Trophoblast cell (in vitro differentiated cells and primary cell): ENCODE data around the gene PDCD4.

ENCODE experiments used
- DNase-seq, 2 donors: peaks; one replicate each; pipeline ENCODE4 v3.0.0-alpha.2; 2016
- H2AFZ ChIP-seq: 2 replicates; pipeline ENCODE4 v1.6.1; 2013; ENCODE audit warnings: low read length, moderate library complexity, mild to moderate bottlenecking; ENCODE audit not compliant: insufficient read depth, poor library complexity
- H2AK5ac ChIP-seq: 2 replicates; pipeline ENCODE4 v1.6.1; 2013; ENCODE audit warnings: mild to moderate bottlenecking, low read length
- H2BK120ac ChIP-seq: 2 replicates; pipeline ENCODE4 v1.6.1; 2013; ENCODE audit warnings: low read length, mild to moderate bottlenecking, moderate library complexity; ENCODE audit not compliant: insufficient read depth, poor library complexity
- H2BK12ac ChIP-seq: 2 replicates; pipeline ENCODE4 v1.6.1; 2013; ENCODE audit warnings: mild to moderate bottlenecking, low read length, moderate library complexity
- H2BK5ac ChIP-seq: 2 replicates; pipeline ENCODE4 v1.6.1; 2013; ENCODE audit warnings: low read length, low read depth, moderate library complexity, mild to moderate bottlenecking; ENCODE audit not compliant: poor library complexity
- H3K14ac ChIP-seq: 2 replicates; pipeline ENCODE4 v1.6.1; 2013; ENCODE audit warnings: mild to moderate bottlenecking, low read length
- H3K18ac ChIP-seq: 2 replicates; pipeline ENCODE4 v1.6.1; 2013; ENCODE audit warnings: mild to moderate bottlenecking, low read length
- H3K23ac ChIP-seq: 2 replicates; pipeline ENCODE4 v1.6.1; 2013; ENCODE audit warnings: low read length
- H3K27ac ChIP-seq: 2 replicates; pipeline ENCODE4 v1.5.1; 2013; ENCODE audit warnings: low read depth, mild to moderate bottlenecking, inconsistent platforms, low read length, moderate library complexity
- H3K27me3 ChIP-seq: 2 replicates; pipeline ENCODE4 v1.6.1; 2013; ENCODE audit warnings: inconsistent platforms, mild to moderate bottlenecking, low read length, moderate library complexity; ENCODE audit not compliant: insufficient read depth
- H3K36me3 ChIP-seq, 2 experiments: 1 replicate in 1 of 2; 2 replicates in 1 of 2; pipeline ENCODE4 v1.6.1; 2013; ENCODE audit warnings: low read length in 2 of 2, mild to moderate bottlenecking in 2 of 2, moderate library complexity in 1 of 2; ENCODE audit not compliant: insufficient read depth in 2 of 2, control insufficient read depth in 1 of 2
- H3K4ac ChIP-seq: 2 replicates; pipeline ENCODE4 v1.6.1; 2013; ENCODE audit warnings: low read depth, mild to moderate bottlenecking, low read length, moderate library complexity
- H3K4me1 ChIP-seq, 2 experiments: 1 replicate in 1 of 2; 2 replicates in 1 of 2; pipeline ENCODE4 v1.6.1; 2013; ENCODE audit warnings: low read length in 2 of 2, mild to moderate bottlenecking in 2 of 2, moderate library complexity in 1 of 2; ENCODE audit not compliant: insufficient read depth in 2 of 2, control insufficient read depth in 1 of 2
- H3K4me2 ChIP-seq: 2 replicates; pipeline ENCODE4 v1.6.1; 2013; ENCODE audit warnings: inconsistent platforms, mild to moderate bottlenecking, low read length, moderate library complexity
- H3K4me3 ChIP-seq: 2 replicates; pipeline ENCODE4 v1.5.1; 2013; ENCODE audit warnings: mild to moderate bottlenecking, low read depth, low read length, inconsistent platforms
- H3K79me1 ChIP-seq: one replicate; pipeline ENCODE4 v1.6.1; 2013; ENCODE audit warnings: low read length
- H3K79me2 ChIP-seq: 2 replicates; pipeline ENCODE4 v1.6.1; 2013; ENCODE audit warnings: low read length, mild to moderate bottlenecking; ENCODE audit not compliant: control insufficient read depth, insufficient read depth, poor library complexity
- H3K9ac ChIP-seq: 2 replicates; pipeline ENCODE4 v1.6.1; 2013; ENCODE audit warnings: mild to moderate bottlenecking, low read length
- H3K9me3 ChIP-seq: 2 replicates; pipeline ENCODE4 v1.6.1; 2013; ENCODE audit warnings: low read depth, mild to moderate bottlenecking, control low read depth, inconsistent platforms, low read length; ENCODE audit not compliant: insufficient read depth
- H4K12ac ChIP-seq: 2 replicates; pipeline ENCODE4 v1.6.1; 2013; ENCODE audit warnings: low read depth, mild to moderate bottlenecking, low read length, moderate library complexity
- H4K8ac ChIP-seq: 2 replicates; pipeline ENCODE4 v1.6.1; 2013; ENCODE audit warnings: low read depth, mild to moderate bottlenecking, low read length, moderate library complexity
- H4K91ac ChIP-seq: one replicate; pipeline ENCODE4 v1.6.1; 2013; ENCODE audit warnings: low read depth, mild to moderate bottlenecking, low read length, moderate library complexity
- WGBS: extraction: QIAGEN DNeasy Blood & Tissue Kit; methylation state at CpG from one replicate; pipeline ENCODE4 v1.1.7; 2013; ENCODE audit warnings: missing lambda C conversion rate; ENCODE audit not compliant: insufficient read length, insufficient coverage; ENCODE audit errors: extremely low coverage; 5-methylcytosine and 5-hydroxymethylcytosine counted together

The PDCD4 gene

GRCh38 chr10:110946496-110946895, 74.8 kb downstream of the PDCD4 start:
- Histone ChIP-seq H3K9ac (no peak overlapping the region), H3K23ac (no peak overlapping the region), H2AK5ac (no peak overlapping the region), H4K12ac (no peak overlapping the region), H3K9me3 (no peaks in the 10 kb centered on the region), H2BK5ac (no peak overlapping the region), H3K79me2 (peaks cover 3% of the 10 kb centered on the region), H3K18ac (no peak overlapping the region), H3K27me3 (no peaks in the 10 kb centered on the region), H3K4me2 (no peak overlapping the region), H3K4me1 (peaks cover 3% of the 10 kb centered on the region in 2 experiments), H4K91ac (no peak overlapping the region), H3K36me3 (peaks cover under 1 to 2% of the 10 kb centered on the region in 2 experiments), H2BK12ac (no peak overlapping the region), H3K4me3 (no peak overlapping the region), H3K27ac (no peak overlapping the region), H2AFZ (no peak overlapping the region), H3K79me1 (no peaks in the 10 kb centered on the region), H3K14ac (no peak overlapping the region), H2BK120ac (no peak overlapping the region), H3K4ac (no peak overlapping the region), H4K8ac (no peak overlapping the region)
- peak in 1 of 2 donors; percentile 33 for DNase-seq
- WGBS: no CpG with 5 or more reads among the region's 1 CpG

DNA sequence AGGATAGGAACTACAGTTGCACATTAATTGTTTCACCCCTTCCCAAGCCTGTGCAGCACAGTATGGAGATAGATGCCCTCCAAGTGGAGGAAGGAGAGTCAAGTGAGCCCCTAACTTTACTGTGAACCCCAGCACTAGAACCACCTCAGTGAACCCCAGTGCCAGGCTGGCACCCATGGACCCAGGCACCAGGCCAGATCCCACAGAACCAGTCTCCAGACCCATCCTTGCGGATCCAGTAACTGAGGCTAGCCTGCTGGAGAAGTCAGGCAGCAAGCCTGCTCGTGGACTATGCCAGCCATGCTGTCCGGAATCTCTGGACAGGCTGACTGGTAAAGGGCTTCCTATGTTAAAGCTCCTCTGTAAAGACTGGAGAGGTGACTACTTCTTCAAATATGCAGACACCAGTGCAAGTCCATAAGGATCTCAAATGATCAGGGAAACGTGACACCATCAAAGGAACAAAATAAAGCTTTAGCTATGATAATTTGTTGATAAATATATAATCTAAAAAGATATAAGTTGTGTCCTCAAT, 75.4 kb downstream of the PDCD4 start:
- H3K18ac ChIP-seq: no peak overlapping the region
- no peaks in the 10 kb centered on the region for H3K27me3 ChIP-seq
- H3K27ac ChIP-seq: no peak overlapping the region
- no peak overlapping the region for H3K14ac ChIP-seq
- H4K12ac ChIP-seq: no peak overlapping the region
- no peak overlapping the region for H3K4me3 ChIP-seq
- peak; percentile 61 to 77 for DNase-seq
- peak overlapping the region; percentile 15 for H3K4me2 ChIP-seq
- H3K36me3 ChIP-seq: peaks cover 1 to 2% of the 10 kb centered on the region in 2 experiments
- no CpG with 5 or more reads among the region's 4 CpGs for WGBS
- H2AK5ac ChIP-seq: no peak overlapping the region
- H2AFZ ChIP-seq: no peak overlapping the region
- H2BK120ac ChIP-seq: no peak overlapping the region
- H3K23ac ChIP-seq: no peak overlapping the region
- no peak overlapping the region for H3K4ac ChIP-seq
- H2BK5ac ChIP-seq: no peak overlapping the region
- no peak overlapping the region for H4K91ac ChIP-seq
- H3K9me3 ChIP-seq: no peaks in the 10 kb centered on the region
- H3K4me1 ChIP-seq: peaks cover 3% of the 10 kb centered on the region in 2 experiments
- no peak overlapping the region for H4K8ac ChIP-seq
- no peak overlapping the region for H3K9ac ChIP-seq
- H2BK12ac ChIP-seq: no peak overlapping the region
- no peaks in the 10 kb centered on the region for H3K79me1 ChIP-seq
- peaks cover 3% of the 10 kb centered on the region for H3K79me2 ChIP-seq
